ENCODE data around the gene ZNF521. TPM values are rescaled to one million over a fixed set of nuclear protein-coding genes. Genes with fewer than 3 reads are reported as not detected.

Gene ZNF521
- total RNA-seq, 2 experiments from 2014 or later: not detected

GRCh38 chr18:25256439-25256838 lies 95.5 kb downstream of the ZNF521 start:
- no peak for DNase-seq
- Mint-ChIP-seq H3K36me3 (no peaks in the 10 kb centered on the region), H3K4me3 (no peak overlapping the region)

DNA sequence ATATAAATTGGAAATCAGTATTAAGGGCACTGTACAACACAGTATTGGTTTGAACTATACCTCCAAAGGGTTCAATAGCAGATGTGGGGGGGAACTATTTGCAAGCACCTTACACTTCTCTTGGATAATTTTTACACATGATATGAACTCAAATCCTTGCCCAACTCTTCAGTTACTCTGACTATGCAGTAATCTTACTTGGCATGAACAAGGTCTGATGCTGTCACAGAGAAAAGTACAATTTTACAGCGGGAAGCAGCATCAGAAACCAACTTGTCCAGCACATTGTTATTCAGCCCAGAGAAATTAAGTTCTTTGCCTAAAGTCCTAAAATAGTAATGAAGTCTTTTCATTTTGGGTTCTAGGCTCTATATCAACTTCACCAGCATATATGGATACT lies 98.2 kb downstream of the ZNF521 start:
- no peaks in the 10 kb centered on the region for H3K36me3 Mint-ChIP-seq
- H3K27me3 Mint-ChIP-seq: peaks cover 6% of the 10 kb centered on the region
- no peak overlapping the region for H3K4me3 Mint-ChIP-seq
- H3K4me1 Mint-ChIP-seq: no peaks in the 10 kb centered on the region
- no peaks in the 10 kb centered on the region for H3K9me3 Mint-ChIP-seq
- no peak overlapping the region for H3K27ac Mint-ChIP-seq
- DNase-seq: no peak

More at GRCh38 chr18:25256439-25256838, 95.5 kb downstream of the ZNF521 start:
- Mint-ChIP-seq H3K27me3 (peaks cover 6% of the 10 kb centered on the region), H3K27ac (no peak overlapping the region), H3K4me1 (no peaks in the 10 kb centered on the region), H3K9me3 (no peaks in the 10 kb centered on the region)

GRCh38 chr18:25253136-25253535 lies 98.8 kb downstream of the ZNF521 start:
- Mint-ChIP-seq H3K9me3 (no peaks in the 10 kb centered on the region), H3K36me3 (no peaks in the 10 kb centered on the region), H3K4me3 (no peak overlapping the region), H3K27ac (no peak overlapping the region), H3K4me1 (no peaks in the 10 kb centered on the region), H3K27me3 (peaks cover 6% of the 10 kb centered on the region)
- no peak for DNase-seq

DNA sequence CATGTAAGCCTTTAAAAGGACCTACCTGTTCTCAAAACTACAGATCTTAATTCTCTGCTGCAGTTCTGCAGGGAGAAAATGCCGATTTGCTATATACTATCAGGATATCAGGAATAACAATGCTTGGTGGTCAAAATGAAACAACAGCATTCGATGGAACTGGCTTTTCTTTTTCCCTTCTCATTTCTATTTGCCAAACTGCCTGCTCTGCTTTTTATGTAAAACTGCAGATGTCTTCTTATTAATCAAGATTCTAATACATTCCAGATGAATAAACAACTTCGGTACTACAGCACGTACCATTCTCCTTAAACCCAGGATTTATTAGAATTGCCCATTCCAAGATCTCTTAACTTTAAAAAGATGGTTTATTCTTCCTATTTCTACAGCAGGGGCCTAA lies 100.9 kb downstream of the ZNF521 start:
- no peaks in the 10 kb centered on the region for H3K9me3 Mint-ChIP-seq
- H3K27me3 Mint-ChIP-seq: peaks cover 6% of the 10 kb centered on the region
- no peak for DNase-seq
- H3K36me3 Mint-ChIP-seq: no peaks in the 10 kb centered on the region
- H3K27ac Mint-ChIP-seq: no peak overlapping the region
- H3K4me3 Mint-ChIP-seq: no peak overlapping the region
- no peaks in the 10 kb centered on the region for H3K4me1 Mint-ChIP-seq

DNA sequence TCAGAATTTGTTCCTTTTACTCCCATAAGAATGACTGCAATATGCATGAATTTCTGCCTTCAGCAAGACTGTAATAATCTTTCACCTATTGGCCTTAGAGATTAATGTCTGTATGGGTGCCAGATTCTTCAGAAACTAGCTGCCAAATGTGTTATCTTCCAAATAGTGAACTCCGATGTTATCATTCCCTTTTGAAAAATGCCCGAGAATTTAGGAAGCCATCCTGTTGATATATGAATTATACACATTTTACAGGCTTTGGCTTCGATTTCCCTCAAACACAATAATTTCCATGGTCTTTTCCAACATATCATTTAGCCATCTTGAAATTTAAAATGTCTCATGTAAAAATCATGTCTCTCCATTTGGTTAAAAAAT lies 101.5 kb downstream of the ZNF521 start:
- no peak for DNase-seq
- no peak overlapping the region for H3K27ac Mint-ChIP-seq
- H3K27me3 Mint-ChIP-seq: peaks cover 6% of the 10 kb centered on the region
- no peak overlapping the region for H3K4me3 Mint-ChIP-seq
- no peaks in the 10 kb centered on the region for H3K4me1 Mint-ChIP-seq
- no peaks in the 10 kb centered on the region for H3K36me3 Mint-ChIP-seq
- H3K9me3 Mint-ChIP-seq: no peaks in the 10 kb centered on the region

DNA sequence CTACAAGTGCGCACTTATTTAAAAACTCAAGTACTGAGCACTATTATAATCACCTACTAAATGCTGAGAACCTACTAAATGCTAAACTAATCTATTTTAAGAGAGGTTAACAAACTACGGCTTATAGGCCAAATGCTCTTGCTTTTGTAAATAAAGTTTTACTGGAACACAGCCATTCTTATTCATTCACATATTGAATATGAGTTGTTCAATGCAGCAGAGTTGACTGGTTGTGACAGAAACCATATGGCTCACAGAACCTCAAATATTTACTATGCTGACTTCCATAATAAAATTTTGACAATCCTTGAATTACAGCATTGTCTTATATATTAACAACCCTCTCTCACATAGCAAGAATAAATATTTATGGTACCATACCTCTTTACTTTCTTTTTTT lies 103.2 kb downstream of the ZNF521 start:
- H3K4me1 Mint-ChIP-seq: no peaks in the 10 kb centered on the region
- no peak overlapping the region for H3K27ac Mint-ChIP-seq
- H3K4me3 Mint-ChIP-seq: no peak overlapping the region
- no peaks in the 10 kb centered on the region for H3K9me3 Mint-ChIP-seq
- DNase-seq: no peak
- no peaks in the 10 kb centered on the region for H3K36me3 Mint-ChIP-seq
- no peaks in the 10 kb centered on the region for H3K27me3 Mint-ChIP-seq

GRCh38 chr18:25247725-25248124 lies 104.2 kb downstream of the ZNF521 start:
- H3K27me3 Mint-ChIP-seq: no peaks in the 10 kb centered on the region
- H3K9me3 Mint-ChIP-seq: no peaks in the 10 kb centered on the region
- H3K27ac Mint-ChIP-seq: no peak overlapping the region
- DNase-seq: no peak
- H3K4me1 Mint-ChIP-seq: no peaks in the 10 kb centered on the region
- H3K4me3 Mint-ChIP-seq: no peak overlapping the region
- H3K36me3 Mint-ChIP-seq: no peaks in the 10 kb centered on the region

GRCh38 chr18:25244924-25245698 lies 106.9 kb downstream of the ZNF521 start:
- Mint-ChIP-seq H3K27me3 (no peaks in the 10 kb centered on the region), H3K4me1 (no peaks in the 10 kb centered on the region), H3K4me3 (no peak overlapping the region), H3K9me3 (no peaks in the 10 kb centered on the region), H3K36me3 (no peaks in the 10 kb centered on the region), H3K27ac (no peak overlapping the region)
- DNase-seq: no peak

DNA sequence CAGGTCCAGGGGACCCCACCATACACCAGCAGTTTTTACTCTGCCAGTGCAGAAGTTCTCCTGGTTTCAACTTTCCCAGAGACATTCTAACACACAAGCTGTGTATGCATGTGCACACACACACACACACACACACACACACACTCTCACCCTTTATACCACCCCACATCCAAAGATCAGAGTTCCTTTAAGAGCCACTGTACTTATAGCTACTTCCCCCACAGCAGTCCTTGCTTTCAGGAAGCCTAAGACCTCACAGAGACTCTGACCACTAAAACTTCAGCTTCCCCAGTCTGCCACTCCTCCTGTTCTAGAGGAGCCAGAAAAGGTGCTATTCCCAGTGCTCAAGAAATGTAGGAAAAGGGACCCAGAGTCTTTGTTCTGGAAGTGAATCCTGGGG lies 107.8 kb downstream of the ZNF521 start:
- no peaks in the 10 kb centered on the region for H3K4me1 Mint-ChIP-seq
- no peak for DNase-seq

GRCh38 chr18:25243754-25244153 lies 108.2 kb downstream of the ZNF521 start:
- Mint-ChIP-seq H3K36me3 (no peaks in the 10 kb centered on the region), H3K4me1 (no peaks in the 10 kb centered on the region), H3K27me3 (no peaks in the 10 kb centered on the region), H3K27ac (no peak overlapping the region), H3K4me3 (no peak overlapping the region), H3K9me3 (no peaks in the 10 kb centered on the region)
- DNase-seq: no peak

More for the DNA sequence above, 107.8 kb downstream of the ZNF521 start:
- Mint-ChIP-seq H3K36me3 (no peaks in the 10 kb centered on the region), H3K27ac (no peak overlapping the region), H3K4me3 (no peak overlapping the region), H3K9me3 (no peaks in the 10 kb centered on the region), H3K27me3 (no peaks in the 10 kb centered on the region)

DNA sequence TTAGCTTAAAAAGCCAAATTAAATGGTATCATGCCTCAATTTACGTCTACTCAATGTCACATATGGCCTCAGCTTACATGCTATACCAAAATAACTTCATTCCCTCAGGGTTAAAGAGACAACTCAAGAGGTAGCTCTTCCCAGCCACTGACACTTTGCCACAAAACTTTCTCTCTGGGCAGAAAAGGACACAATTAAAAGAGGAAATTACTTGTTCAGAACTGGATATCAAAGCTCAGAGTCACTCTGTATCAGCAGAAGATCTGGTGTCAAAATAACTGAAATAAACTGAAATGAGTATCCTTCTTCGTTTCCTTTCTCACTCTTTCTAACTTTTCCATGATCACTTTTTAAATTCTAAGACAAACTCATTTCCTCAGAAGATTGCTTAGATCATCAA lies 108.7 kb downstream of the ZNF521 start:
- Mint-ChIP-seq H3K4me1 (no peaks in the 10 kb centered on the region), H3K9me3 (no peaks in the 10 kb centered on the region), H3K27ac (no peak overlapping the region), H3K27me3 (no peaks in the 10 kb centered on the region), H3K36me3 (no peaks in the 10 kb centered on the region), H3K4me3 (no peak overlapping the region)
- DNase-seq: no peak

- Mint-ChIP-seq H3K27ac (no peak overlapping the region), H3K4me3 (no peak overlapping the region), H3K27me3 (no peaks in the 10 kb centered on the region), H3K9me3 (no peaks in the 10 kb centered on the region), H3K4me1 (no peaks in the 10 kb centered on the region), H3K36me3 (no peaks in the 10 kb centered on the region)
- DNase-seq: no peak
Observed at GRCh38 chr18:25240420-25240770, 111.6 kb downstream of the ZNF521 start.

DNA sequence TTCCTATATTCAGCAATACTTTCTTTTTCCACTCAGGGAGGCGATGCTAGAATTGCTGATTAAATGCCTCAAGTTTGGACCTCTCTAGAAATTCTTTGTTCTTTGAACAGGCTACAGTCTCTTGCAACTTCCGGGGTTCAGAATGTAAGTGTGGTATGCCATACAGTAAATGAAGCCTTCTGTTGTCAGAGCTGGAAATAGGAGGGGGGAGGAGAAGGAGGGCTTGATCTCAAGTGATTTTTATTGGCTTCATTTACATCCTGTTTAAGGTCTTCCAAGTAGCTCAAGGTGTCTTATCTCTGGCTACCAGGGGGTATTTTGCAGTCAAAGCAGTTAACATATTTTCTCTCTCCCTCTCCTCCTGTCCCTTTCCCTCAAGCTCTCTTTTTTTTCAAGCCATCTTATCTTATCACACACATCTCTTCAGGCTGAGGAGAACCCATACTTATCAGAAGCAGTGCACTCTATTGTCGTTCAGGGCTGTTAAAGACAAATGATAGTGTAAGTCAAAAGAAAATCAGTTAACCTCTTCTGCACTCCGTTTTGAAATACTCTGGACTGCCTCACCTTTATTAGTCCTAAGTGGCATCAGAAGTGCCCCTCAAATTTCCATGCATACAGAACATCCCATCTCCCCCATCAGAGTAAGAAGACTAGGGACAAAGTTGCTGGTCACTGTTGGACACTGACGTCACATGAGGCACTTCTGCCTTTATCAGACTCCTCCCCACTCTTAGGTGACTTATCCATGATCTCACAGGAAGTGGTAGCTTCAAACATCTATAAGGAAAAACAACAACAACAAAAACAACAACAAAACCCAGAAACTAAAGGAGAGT lies 112.2 kb downstream of the ZNF521 start:
- H3K4me3 Mint-ChIP-seq: no peak overlapping the region
- no peaks in the 10 kb centered on the region for H3K4me1 Mint-ChIP-seq
- H3K27ac Mint-ChIP-seq: no peak overlapping the region
- H3K9me3 Mint-ChIP-seq: no peaks in the 10 kb centered on the region
- no peaks in the 10 kb centered on the region for H3K36me3 Mint-ChIP-seq
- no peaks in the 10 kb centered on the region for H3K27me3 Mint-ChIP-seq
- DNase-seq: no peak

- Mint-ChIP-seq H3K4me3 (no peak overlapping the region), H3K9me3 (no peaks in the 10 kb centered on the region), H3K36me3 (no peaks in the 10 kb centered on the region), H3K27ac (no peak overlapping the region), H3K27me3 (no peaks in the 10 kb centered on the region), H3K4me1 (no peaks in the 10 kb centered on the region)
- DNase-seq: no peak
Observed at GRCh38 chr18:25239151-25239550, 112.8 kb downstream of the ZNF521 start.

- Mint-ChIP-seq H3K4me3 (no peak overlapping the region), H3K27ac (no peak overlapping the region), H3K4me1 (no peaks in the 10 kb centered on the region), H3K27me3 (peaks cover 3% of the 10 kb centered on the region), H3K9me3 (no peaks in the 10 kb centered on the region), H3K36me3 (no peaks in the 10 kb centered on the region)
- DNase-seq: no peak
Observed at GRCh38 chr18:25237571-25238267, 114.2 kb downstream of the ZNF521 start.
